ENCODE data around the gene IL9. TPM values are rescaled to one million over a fixed set of nuclear protein-coding genes. Genes with fewer than 3 reads are reported as not detected.

The IL9 gene
- total RNA-seq, 3 donors from 2014 or later, result not detected

DNA sequence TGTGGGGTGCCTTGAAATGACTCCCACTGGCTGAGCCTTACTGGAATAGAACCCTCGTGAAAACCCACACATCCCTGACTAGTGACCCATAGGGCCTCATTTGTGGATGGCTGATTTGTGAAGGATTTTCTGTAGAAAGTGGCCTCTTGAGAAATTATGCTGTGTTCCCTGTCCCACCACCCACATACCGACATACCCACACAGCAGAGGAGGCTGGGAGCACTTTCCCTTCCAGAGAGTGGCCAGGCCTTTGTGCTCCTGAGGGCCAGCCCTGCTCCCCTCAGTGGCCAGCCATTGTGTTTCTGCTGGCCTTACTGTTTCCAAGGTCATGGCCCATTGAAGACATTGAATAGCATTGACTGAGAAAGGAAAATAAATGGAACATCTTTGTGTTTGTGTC, 29.6 kb downstream of the IL9 start:
- TF ChIP-seq, protein P1, sequence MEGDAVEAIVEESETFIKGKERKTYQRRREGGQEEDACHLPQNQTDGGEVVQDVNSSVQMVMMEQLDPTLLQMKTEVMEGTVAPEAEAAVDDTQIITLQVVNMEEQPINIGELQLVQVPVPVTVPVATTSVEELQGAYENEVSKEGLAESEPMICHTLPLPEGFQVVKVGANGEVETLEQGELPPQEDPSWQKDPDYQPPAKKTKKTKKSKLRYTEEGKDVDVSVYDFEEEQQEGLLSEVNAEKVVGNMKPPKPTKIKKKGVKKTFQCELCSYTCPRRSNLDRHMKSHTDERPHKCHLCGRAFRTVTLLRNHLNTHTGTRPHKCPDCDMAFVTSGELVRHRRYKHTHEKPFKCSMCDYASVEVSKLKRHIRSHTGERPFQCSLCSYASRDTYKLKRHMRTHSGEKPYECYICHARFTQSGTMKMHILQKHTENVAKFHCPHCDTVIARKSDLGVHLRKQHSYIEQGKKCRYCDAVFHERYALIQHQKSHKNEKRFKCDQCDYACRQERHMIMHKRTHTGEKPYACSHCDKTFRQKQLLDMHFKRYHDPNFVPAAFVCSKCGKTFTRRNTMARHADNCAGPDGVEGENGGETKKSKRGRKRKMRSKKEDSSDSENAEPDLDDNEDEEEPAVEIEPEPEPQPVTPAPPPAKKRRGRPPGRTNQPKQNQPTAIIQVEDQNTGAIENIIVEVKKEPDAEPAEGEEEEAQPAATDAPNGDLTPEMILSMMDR (IDR thresholded peaks at IDR 0.05), result no peak
- H3K9me3 ChIP-seq, result no peaks in the 10 kb centered on the region
- DNase-seq (no peak), ATAC-seq (no peak)
- intact Hi-C loops (cut with DNase I, micrococcal nuclease), result no loop called here
- H3K4me3 ChIP-seq, result no peak overlapping the region
- H3K36me3 ChIP-seq (ENCODE audit: low read depth), result peaks cover 6% of the 10 kb centered on the region
- H3K4me1 ChIP-seq (ENCODE audit: low read depth), result peaks cover 23% of the 10 kb centered on the region

DNA sequence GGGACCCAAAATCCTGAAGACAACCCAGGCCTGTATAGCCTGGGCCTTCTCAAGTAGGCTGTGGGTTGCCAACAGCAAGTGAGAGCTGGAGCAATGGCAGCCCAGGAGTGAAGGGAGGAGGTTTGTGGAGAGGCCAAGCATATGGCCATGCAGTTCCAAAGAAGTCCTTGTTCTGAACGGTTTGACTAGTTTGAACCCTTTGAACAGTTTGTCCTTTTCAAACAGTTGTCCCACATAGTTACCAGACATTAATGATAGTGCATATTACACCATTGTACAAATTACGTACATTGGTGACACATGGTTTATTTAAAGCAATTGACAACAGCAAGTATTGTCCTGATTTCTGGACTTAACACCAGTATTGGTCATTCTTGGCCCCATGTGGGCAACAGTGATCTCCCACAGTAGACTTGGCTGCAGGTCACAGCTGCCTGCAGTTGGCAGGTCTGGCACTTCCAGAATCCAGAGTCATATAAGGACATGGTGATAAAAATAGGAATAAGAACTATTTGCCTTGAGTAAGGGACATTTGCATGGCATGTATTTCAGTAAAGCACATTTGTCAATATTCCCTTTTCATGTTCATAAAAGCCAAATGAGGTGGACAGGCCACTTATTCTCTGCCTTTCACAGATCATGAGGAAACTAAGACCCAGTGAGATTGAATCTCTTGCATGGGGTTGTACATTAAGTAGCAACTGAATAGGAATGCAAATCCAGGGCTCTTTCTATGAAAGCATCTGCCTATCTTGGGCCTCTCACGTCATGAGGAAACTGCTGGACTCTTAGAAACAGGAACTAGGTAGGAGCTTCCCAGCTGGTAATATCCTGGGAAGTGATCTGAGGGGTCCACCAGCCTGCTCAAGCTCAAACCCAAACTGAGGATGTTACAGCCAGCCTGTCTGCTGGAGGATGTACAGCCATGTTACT, 30.9 kb downstream of the IL9 start:
- TF ChIP-seq, protein P1 (IDR thresholded peaks at IDR 0.05), result no peak
- H3K36me3 ChIP-seq (ENCODE audit: low read depth), result peaks cover 6% of the 10 kb centered on the region
- no peak for ATAC-seq
- H3K4me3 ChIP-seq, result no peak overlapping the region
- intact Hi-C loops (cut with DNase I, micrococcal nuclease), result no loop called here
- H3K9me3 ChIP-seq, result no peaks in the 10 kb centered on the region
- H3K4me1 ChIP-seq (ENCODE audit: low read depth), result peaks cover 14% of the 10 kb centered on the region
- no peak for DNase-seq

DNA sequence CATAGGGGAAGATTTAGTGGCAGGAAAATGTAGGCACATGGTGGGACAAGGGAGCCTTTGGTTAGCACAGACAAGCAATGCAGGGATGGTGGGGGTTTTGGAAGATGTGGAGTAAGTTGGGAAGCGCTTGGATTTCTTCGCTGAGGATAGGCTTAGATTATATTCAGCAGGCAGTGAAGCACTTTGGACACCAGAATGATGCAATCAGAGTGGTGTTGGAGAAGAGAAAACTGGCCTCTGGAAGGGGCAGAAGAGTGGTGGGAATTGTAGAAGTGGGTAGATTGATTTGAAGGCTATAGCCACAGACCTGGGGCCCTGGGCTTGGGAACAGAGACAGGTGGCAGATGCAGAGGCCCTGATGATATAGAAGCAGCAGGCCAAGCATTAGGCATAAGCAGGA, 32.9 kb downstream of the IL9 start:
- H3K36me3 ChIP-seq (ENCODE audit: low read depth), result no peaks in the 10 kb centered on the region
- no peak overlapping the region for H3K4me3 ChIP-seq
- TF ChIP-seq, protein P1 (IDR thresholded peaks at IDR 0.05), result no peak
- H3K9me3 ChIP-seq, result no peaks in the 10 kb centered on the region
- intact Hi-C loops (cut with DNase I, micrococcal nuclease), result no loop called here
- DNase-seq, result no peak
- no peaks in the 10 kb centered on the region for H3K4me1 ChIP-seq (ENCODE audit: low read depth)
- no peak for ATAC-seq

DNA sequence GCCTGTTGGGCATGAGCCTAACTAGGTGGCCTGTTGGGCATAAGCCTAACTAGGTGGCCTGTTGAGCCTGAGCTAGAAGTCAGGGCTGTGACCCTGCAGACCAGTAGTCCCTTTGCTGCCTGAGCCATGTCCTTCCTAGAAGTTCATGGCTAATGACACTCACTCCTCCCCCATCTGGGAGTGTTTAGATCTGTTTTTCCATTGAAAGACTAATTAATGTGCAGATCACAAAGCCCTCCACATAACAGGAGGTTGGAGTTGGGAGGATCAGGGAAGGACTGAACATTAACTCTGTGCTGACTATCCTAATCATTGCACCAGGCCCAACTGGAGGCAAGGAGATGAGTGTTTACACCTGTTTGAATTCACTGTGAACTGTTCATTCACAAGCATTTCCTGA, 33.6 kb downstream of the IL9 start:
- no peak for ATAC-seq
- no peaks in the 10 kb centered on the region for H3K9me3 ChIP-seq
- H3K4me1 ChIP-seq (ENCODE audit: low read depth), result no peaks in the 10 kb centered on the region
- H3K36me3 ChIP-seq (ENCODE audit: low read depth), result no peaks in the 10 kb centered on the region
- intact Hi-C loops (cut with DNase I, micrococcal nuclease), result no loop called here
- no peak overlapping the region for H3K4me3 ChIP-seq
- no peak for DNase-seq
- TF ChIP-seq, protein P1 (IDR thresholded peaks at IDR 0.05), result no peak

DNA sequence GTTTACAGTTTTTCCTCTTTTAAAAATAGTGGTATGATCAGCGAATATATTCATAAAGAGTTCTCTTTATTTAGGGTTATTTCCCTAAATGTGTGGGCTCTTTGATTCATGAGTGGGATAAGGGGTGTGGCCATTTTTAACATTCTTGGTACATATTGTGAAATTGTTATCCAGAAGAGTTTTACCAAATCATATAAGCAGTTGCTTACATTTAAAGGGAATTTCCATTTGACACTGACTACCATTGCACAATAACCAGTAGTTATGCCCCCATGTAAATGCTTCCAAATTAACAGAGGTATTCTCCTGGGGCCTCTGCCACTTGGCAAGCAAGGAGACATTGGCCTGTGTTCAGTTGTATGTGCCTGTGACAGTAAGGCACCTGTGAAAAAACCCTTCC, 34.0 kb downstream of the IL9 start:
- intact Hi-C loops (cut with DNase I, micrococcal nuclease), result no loop called here
- H3K9me3 ChIP-seq, result no peaks in the 10 kb centered on the region
- TF ChIP-seq, protein P1 (IDR thresholded peaks at IDR 0.05), result no peak
- H3K4me3 ChIP-seq, result no peak overlapping the region
- no peak for DNase-seq
- ATAC-seq, result no peak
- no peaks in the 10 kb centered on the region for H3K36me3 ChIP-seq (ENCODE audit: low read depth)
- no peaks in the 10 kb centered on the region for H3K4me1 ChIP-seq (ENCODE audit: low read depth)
